ENCODE data around the gene NANOS2. TPM values are rescaled to one million over a fixed set of nuclear protein-coding genes. Genes with fewer than 3 reads are reported as not detected.

The NANOS2 gene
- total and polyA plus RNA-seq, 9 of the 15 experiments (the other 6 are each of a cell fraction or from before 2014, with no cell fraction given) = not detected

DNA sequence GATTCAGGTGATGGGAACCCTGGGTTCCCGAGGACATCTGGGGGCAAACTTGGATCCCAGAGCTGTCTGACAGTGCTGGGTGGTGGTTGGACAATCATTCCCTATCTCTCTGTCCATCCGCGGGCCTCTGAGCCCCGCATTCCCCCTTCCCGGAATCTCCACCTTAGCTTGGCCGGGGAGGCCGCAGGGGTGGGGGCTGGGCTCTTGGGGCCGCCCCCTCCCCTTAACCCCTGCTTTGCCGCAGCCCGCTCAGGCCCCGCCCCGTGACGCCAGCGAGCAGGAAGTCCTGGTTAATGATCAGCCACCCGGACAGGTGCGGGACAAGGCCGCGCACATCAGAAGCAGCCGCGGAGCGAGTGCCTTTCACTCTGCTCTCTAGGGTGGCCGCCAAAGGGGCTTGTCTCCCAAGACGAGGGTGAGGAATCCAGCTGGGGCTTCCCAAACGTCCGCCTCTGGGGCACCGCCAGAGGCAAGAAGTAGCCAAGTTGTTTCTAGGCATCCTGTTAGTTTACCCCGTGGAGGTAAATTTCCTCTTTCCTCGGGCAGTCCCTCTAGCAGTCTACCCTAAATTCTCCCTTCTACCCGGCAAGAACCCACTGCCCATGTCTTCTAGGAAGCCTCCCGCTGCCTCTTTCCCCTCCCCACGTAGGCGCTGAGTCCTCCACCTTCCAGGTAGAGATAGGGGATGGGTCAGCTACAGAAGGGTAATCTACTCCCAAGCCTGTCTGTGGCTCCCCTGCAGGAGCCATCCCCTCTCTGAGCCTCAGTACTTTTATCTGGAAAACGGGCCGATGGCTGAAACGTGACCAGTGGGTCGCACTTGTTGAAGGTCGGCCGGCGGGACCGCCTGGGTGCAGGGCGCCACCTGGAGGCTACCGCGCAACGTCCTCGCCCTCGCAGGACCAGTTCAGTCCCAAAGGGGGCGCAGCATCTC lies 31.7 kb downstream of the NANOS2 start (continued):
- TF ChIP-seq ETV5 (CRISPR knock-in tag; IDR thresholded peaks at IDR 0.05; ENCODE audit: low read depth) = peak; percentile 59; the same call in 1 of the 2 replicates
- peak in 1 of 2 experiments; percentile 61; a peak in 2 of 4 replicates for TF ChIP-seq NONO (IDR thresholded peaks at IDR 0.05; ENCODE audit: low read depth in 2 of 2, low read length in 1 of 2)
- no peak for TF ChIP-seq HNRNPH1 (optimal IDR thresholded peaks at IDR 0.05; ENCODE audit: low read depth, low read length)
- TF ChIP-seq RBM22 (IDR thresholded peaks at IDR 0.05; ENCODE audit: low read depth, low read length, poor library complexity, severe bottlenecking) = no peak
- TF ChIP-seq EP400 (IDR thresholded peaks at IDR 0.05) = peak; percentile 83
- no peak for TF ChIP-seq KLF1 (tag; IDR thresholded peaks at IDR 0.05)
- TF ChIP-seq DACH1 (IDR thresholded peaks at IDR 0.05; ENCODE audit: partially characterized antibody) = peak; percentile 70
- no peak for TF ChIP-seq MECOM (CRISPR knock-in tag; IDR thresholded peaks at IDR 0.05)
- TF ChIP-seq, protein P1, sequence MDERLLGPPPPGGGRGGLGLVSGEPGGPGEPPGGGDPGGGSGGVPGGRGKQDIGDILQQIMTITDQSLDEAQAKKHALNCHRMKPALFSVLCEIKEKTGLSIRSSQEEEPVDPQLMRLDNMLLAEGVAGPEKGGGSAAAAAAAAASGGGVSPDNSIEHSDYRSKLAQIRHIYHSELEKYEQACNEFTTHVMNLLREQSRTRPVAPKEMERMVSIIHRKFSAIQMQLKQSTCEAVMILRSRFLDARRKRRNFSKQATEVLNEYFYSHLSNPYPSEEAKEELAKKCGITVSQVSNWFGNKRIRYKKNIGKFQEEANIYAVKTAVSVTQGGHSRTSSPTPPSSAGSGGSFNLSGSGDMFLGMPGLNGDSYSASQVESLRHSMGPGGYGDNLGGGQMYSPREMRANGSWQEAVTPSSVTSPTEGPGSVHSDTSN (CRISPR knock-in tag; IDR thresholded peaks at IDR 0.05; ENCODE audit: low read depth) = no peak
- TF ChIP-seq, protein P1 (tag; conservative IDR thresholded peaks at IDR 0.05; ENCODE audit: low read depth) = no peak
- TF ChIP-seq, protein P2, sequence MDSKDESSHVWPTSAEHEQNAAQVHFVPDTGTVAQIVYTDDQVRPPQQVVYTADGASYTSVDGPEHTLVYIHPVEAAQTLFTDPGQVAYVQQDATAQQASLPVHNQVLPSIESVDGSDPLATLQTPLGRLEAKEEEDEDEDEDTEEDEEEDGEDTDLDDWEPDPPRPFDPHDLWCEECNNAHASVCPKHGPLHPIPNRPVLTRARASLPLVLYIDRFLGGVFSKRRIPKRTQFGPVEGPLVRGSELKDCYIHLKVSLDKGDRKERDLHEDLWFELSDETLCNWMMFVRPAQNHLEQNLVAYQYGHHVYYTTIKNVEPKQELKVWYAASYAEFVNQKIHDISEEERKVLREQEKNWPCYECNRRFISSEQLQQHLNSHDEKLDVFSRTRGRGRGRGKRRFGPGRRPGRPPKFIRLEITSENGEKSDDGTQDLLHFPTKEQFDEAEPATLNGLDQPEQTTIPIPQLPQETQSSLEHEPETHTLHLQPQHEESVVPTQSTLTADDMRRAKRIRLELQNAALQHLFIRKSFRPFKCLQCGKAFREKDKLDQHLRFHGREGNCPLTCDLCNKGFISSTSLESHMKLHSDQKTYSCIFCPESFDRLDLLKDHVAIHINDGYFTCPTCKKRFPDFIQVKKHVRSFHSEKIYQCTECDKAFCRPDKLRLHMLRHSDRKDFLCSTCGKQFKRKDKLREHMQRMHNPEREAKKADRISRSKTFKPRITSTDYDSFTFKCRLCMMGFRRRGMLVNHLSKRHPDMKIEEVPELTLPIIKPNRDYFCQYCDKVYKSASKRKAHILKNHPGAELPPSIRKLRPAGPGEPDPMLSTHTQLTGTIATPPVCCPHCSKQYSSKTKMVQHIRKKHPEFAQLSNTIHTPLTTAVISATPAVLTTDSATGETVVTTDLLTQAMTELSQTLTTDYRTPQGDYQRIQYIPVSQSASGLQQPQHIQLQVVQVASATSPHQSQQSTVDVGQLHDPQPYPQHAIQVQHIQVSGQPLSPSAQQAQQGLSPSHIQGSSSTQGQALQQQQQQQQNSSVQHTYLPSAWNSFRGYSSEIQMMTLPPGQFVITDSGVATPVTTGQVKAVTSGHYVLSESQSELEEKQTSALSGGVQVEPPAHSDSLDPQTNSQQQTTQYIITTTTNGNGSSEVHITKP (IDR thresholded peaks at IDR 0.05; ENCODE audit: partially characterized antibody) = peak; percentile 10
- TF ChIP-seq GATA2 (CRISPR knock-in tag; IDR thresholded peaks at IDR 0.05) = no peak
- no peak for TF ChIP-seq MAFK (IDR thresholded peaks at IDR 0.05; ENCODE audit: low read length)
- no peak for TF ChIP-seq SMARCA4 (IDR thresholded peaks at IDR 0.05)
- TF ChIP-seq, protein P3, sequence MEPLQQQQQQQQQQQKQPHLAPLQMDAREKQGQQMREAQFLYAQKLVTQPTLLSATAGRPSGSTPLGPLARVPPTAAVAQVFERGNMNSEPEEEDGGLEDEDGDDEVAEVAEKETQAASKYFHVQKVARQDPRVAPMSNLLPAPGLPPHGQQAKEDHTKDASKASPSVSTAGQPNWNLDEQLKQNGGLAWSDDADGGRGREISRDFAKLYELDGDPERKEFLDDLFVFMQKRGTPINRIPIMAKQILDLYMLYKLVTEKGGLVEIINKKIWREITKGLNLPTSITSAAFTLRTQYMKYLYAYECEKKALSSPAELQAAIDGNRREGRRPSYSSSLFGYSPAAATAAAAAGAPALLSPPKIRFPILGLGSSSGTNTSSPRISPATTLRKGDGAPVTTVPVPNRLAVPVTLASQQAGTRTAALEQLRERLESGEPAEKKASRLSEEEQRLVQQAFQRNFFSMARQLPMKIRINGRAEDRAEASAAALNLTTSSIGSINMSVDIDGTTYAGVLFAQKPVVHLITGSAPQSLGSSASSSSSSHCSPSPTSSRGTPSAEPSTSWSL (CRISPR knock-in tag; IDR thresholded peaks at IDR 0.05; ENCODE audit: borderline replicate concordance) = no peak
- TF ChIP-seq ZNF354B (CRISPR knock-in tag; IDR thresholded peaks at IDR 0.05) = no peak
- peak; percentile 56; the same call in 1 of the 2 replicates for TF ChIP-seq DMBX1 (CRISPR knock-in tag; IDR thresholded peaks at IDR 0.05; ENCODE audit: borderline replicate concordance)
- TF ChIP-seq CCAR2 (IDR thresholded peaks at IDR 0.05; ENCODE audit: low read depth, low read length) = no peak
- no peak for TF ChIP-seq CREBBP (IDR thresholded peaks at IDR 0.05; ENCODE audit: low read depth, low read length)
- TF ChIP-seq ZNF41 (CRISPR knock-in tag; conservative IDR thresholded peaks at IDR 0.05) = 0 out of 2 replicates have a peak, but pooled peaks have one; percentile 42
- no peak for TF ChIP-seq SMAD2 (IDR thresholded peaks at IDR 0.05; ENCODE audit: low read depth, low read length)

Measured in K562 (cell line).